Measurements from ENCODE around the gene DRAM1.

Gene DRAM1

GRCh38 chr12:101942250-101942605 lies 64.8 kb downstream of the DRAM1 start:
- no peak for DNase-seq

- DNase-seq: no peak
These were observed 68.2 kb downstream of the DRAM1 start for GRCh38 chr12:101945369-101946232.

DNA sequence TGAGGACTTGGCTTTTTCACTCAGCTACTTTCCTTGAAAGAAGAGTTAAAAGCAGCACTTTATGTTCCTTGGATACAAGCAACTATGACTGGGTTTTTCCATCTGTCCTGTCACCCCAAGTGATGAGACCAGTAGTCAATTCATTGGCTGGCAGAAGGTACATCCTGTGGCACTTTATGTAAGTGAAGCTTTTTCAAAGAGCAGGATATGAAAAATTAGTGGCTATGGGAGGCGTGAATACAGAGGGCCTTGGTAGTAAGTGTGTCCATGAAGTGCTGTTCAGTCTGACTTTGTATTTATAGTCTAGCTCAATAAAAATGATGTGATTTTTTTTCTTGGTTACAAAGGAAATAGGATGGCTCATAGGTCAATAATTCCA lies 68.8 kb downstream of the DRAM1 start:
- DNase-seq: no peak

DNA sequence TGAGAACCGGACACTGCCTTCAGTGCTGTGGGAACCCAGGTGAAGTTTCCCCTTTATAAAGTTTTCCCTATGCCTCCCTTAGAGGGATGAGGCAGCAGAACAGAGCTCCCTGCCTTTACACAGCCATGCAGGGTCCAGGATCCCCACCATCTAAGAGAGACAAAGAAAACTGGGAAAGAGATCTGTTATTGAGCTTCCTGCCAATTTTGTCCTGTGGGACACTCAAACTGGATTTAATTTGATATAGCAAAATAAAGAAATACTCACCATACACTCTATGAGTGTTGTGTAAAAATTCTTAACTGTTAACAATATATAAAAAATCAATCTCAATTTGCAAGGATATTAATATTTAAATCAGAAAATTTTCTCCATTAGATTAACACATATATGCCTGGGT lies 69.9 kb downstream of the DRAM1 start:
- DNase-seq: no peak

- DNase-seq: no peak
These were observed 71.0 kb downstream of the DRAM1 start for GRCh38 chr12:101948365-101948764.

GRCh38 chr12:101951002-101951670 lies 73.8 kb downstream of the DRAM1 start:
- no peak for DNase-seq

- no peak for DNase-seq
These were observed 76.7 kb downstream of the DRAM1 start for GRCh38 chr12:101954113-101954512.

GRCh38 chr12:101954676-101955075 lies 77.3 kb downstream of the DRAM1 start:
- no peak for DNase-seq

- no peak for DNase-seq
These were observed 80.0 kb downstream of the DRAM1 start for GRCh38 chr12:101957252-101957959.

GRCh38 chr12:101959607-101960006 lies 82.2 kb downstream of the DRAM1 start:
- DNase-seq: no peak

GRCh38 chr12:101962486-101962885 lies 85.1 kb downstream of the DRAM1 start:
- no peak for DNase-seq

GRCh38 chr12:101963697-101964096 lies 86.3 kb downstream of the DRAM1 start:
- DNase-seq: no peak

- no peak for DNase-seq
These were observed 89.1 kb downstream of the DRAM1 start for GRCh38 chr12:101966496-101966895.

DNA sequence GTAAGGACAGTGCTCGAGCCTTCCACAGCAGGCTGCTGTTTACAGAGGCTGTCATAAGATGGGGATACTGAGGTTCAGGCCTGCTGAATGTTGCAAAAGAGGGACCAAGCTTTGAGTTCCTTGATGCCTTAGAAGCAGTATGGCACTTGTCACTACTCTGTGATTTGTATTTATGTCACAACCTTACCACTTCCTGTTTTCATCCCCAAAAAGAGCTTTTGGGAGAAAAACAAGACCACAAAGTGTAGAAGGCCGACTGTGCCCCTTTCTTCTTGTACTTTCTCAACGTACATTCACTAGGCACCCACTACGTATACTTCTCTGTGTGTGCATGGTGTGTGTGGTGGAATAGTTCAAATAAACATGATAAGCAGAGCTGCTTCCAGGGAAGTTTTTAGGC lies 90.1 kb downstream of the DRAM1 start:
- DNase-seq: peak; percentile 5

DNA sequence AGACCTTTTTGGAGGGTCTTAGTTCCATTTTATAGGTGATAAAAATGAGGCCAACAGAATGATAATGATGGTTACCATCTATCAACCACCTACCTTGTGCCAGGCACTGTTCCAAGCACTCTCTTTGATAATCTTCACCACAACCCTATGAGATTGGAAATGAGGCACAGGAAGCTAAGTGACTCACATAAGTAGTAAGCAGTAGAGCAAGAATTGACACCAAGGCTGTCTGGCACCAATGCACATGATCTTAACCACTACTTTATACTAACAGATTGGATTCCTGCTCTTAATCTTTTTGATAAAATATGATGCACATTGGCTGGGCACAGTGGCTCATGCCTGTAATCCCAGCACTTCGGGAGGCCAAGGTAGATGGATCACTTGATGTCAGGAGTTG lies 91.4 kb downstream of the DRAM1 start:
- DNase-seq: no peak

All from suppressor macrophage treated with lipopolysaccharide for 4 hours (primary cell).